Breast epithelium (tissue), 4 donors: ENCODE results near the gene DHH. TPM values are rescaled to one million over a fixed set of nuclear protein-coding genes. Genes with fewer than 3 reads are reported as not detected.
A peak's percentile ranks its signal among the peaks of the same experiment; 100 is the strongest.

Experiments used
- DNase-seq, 2 donors: peaks; one replicate each; pipeline ENCODE4 v3.0.0-alpha.2; 2019; ENCODE audit warnings: low spot score in 2 of 2
- H3K27ac ChIP-seq, 2 donors: fragments of 200-600 bp; sonication (generic) in 1 of 2; one replicate each; pipeline ENCODE4 v1.5.1; 2016 to 2019; ENCODE audit warnings: mild to moderate bottlenecking in 1 of 2
- H3K27me3 ChIP-seq, 2 donors: fragments of 200-600 bp; sonication (generic) in 1 of 2; one replicate each; pipeline versions ENCODE4 v1.5.1 to v1.6.0; 2017 to 2019; ENCODE audit warnings: control low read depth in 1 of 2, mild to moderate bottlenecking in 1 of 2
- H3K36me3 ChIP-seq: fragments of 200-600 bp; one replicate; pipeline ENCODE4 v1.5.1; 2019
- H3K4me1 ChIP-seq, 2 donors: fragments of 200-600 bp; sonication (generic); one replicate each; pipeline ENCODE4 v1.5.1; 2016 to 2019; ENCODE audit warnings: control low read depth in 1 of 2
- H3K4me3 ChIP-seq, 3 donors: fragments of 200-600 bp; sonication (generic); 1 replicate in 2 of 3; 2 replicates in 1 of 3; pipeline ENCODE4 v1.5.1; 2016 to 2019; ENCODE audit warnings: mild to moderate bottlenecking in 3 of 3, moderate library complexity in 2 of 3
- H3K9me3 ChIP-seq, 2 donors: fragments of 200-600 bp; sonication (generic) in 1 of 2; one replicate each; pipeline ENCODE4 v1.5.1; 2016 to 2019; ENCODE audit warnings: control low read depth in 1 of 2
- POLR2A ChIP-seq: fragments of 450-650 bp; IDR thresholded peaks from one replicate; pipeline ENCODE4 v1.6.1; 2016; ENCODE audit warnings: antibody characterized with exemption, mild to moderate bottlenecking, moderate library complexity
- POLR2AphosphoS5 ChIP-seq, 3 donors: sonication (generic); formaldehyde crosslinking; IDR thresholded peaks; one replicate each; pipeline ENCODE4 v1.6.1; 2017; ENCODE audit warnings: antibody characterized with exemption in 3 of 3
- intact Hi-C: fragments of 100-400 bp; cut with DNase I; formaldehyde crosslinking; loops from one replicate; pipeline ENCODE4 v1.15.1; 2023; ENCODE audit warnings: low total_unique reads
- total RNA-seq, 3 donors: library from RNA; depleted of rRNA; stranded (reverse); fragments of >200 nt; gene quantifications; one replicate each; pipeline ENCODE4 v1.1.0, GENCODE V29; 2016
- TF ChIP-seq, protein P1 (sequence below), 3 donors: fragments of 450-650 bp; IDR thresholded peaks; one replicate each; pipeline ENCODE4 v1.5.1; 2016 to 2017; ENCODE audit warnings: antibody characterized with exemption in 3 of 3, mild to moderate bottlenecking in 3 of 3, moderate library complexity in 3 of 3

Gene DHH
- total RNA-seq, 3 donors from 2014 or later: 0.29 to 1.6 (median 1.4) TPM

DNA sequence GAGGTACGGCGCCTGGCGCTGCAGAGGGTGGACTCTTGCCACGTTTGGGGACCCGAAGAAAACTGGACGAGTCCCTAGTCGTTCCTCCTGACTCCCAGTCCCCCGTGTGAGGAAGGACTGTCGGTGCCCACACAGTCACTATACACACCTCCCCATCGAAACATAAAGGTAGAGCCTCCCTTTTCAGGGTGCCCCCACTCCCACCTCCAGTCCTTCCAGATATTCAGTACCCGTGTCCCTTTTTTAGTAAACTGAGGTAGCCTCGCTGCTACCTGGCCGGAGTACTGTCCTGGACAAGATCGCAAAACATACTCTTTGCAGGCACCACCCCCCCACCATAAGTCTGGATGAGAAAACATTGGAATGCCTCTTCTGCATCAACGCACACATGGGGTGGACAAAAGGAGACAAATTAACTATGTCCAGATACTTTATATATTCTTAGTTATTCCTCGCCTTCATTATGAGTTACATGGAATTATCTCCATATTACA is 33.4 kb downstream of the DHH start:
- TF ChIP-seq, protein P1, sequence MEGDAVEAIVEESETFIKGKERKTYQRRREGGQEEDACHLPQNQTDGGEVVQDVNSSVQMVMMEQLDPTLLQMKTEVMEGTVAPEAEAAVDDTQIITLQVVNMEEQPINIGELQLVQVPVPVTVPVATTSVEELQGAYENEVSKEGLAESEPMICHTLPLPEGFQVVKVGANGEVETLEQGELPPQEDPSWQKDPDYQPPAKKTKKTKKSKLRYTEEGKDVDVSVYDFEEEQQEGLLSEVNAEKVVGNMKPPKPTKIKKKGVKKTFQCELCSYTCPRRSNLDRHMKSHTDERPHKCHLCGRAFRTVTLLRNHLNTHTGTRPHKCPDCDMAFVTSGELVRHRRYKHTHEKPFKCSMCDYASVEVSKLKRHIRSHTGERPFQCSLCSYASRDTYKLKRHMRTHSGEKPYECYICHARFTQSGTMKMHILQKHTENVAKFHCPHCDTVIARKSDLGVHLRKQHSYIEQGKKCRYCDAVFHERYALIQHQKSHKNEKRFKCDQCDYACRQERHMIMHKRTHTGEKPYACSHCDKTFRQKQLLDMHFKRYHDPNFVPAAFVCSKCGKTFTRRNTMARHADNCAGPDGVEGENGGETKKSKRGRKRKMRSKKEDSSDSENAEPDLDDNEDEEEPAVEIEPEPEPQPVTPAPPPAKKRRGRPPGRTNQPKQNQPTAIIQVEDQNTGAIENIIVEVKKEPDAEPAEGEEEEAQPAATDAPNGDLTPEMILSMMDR (IDR thresholded peaks at IDR 0.05): no peak
- no peak for TF ChIP-seq POLR2AphosphoS5 (IDR thresholded peaks at IDR 0.05)
- TF ChIP-seq POLR2A: no peak
- no peaks in the 10 kb centered on the region for H3K36me3 ChIP-seq
- H3K27ac ChIP-seq: peak overlapping the region; percentile 88 to 97
- DNase-seq: no peak
- H3K27me3 ChIP-seq: no peaks in the 10 kb centered on the region
- H3K4me1 ChIP-seq: peaks cover 10 to 20% of the 10 kb centered on the region in 2 donors
- intact Hi-C loops: no loop called here
- peak overlapping the region; percentile 92 to 96 (median 94) for H3K4me3 ChIP-seq
- no peaks in the 10 kb centered on the region for H3K9me3 ChIP-seq

DNA sequence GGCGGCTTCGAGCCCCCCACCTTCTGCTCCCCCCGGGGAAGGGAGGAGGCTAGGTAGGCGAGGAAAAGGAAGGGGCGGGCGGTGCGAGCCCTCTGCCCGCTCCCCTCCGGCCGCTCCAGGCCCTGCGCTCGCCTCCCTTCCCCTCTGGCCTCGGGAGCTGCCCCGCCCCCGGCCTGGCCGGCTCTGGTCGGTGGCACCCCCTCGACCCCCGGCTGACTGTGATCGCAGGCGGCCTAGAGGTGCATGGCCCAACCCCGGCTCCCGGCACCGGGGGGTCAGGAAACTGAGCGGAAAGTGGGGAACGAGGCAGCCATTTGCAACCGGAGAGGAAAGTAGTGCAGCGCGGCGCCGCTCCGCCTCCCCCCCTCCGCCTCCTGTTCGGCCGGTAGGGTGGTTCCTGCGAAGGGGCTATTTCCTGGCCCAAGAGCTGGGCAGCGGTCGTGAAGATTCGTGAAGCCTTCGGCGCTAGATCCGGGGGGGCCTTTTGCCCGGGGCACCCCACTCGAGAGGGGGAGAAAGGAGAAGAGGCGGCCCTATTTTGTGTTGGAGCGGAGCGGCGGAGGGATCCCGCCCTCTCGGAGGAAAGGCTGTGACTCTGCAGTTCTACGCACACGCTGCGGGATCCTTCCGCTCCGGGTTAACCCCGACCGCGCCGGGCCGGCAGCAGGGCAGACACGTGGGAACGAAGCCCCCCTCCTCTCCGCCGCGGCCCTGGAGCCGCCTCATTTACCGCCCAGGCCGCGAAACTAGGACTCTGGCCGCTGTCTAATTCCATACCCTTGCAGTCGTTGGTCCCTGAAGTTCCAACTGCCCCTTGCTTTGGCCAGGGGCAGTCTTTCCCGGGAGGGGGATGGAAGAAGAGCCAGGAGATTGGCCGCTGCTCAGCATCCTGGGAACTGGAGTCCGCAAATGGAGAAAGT is 34.1 kb downstream of the DHH start, which contains the start of gene KMT2D:
Gene KMT2D, minus strand, starts transcription at position 558 of the 920 bp plus-strand sequence. CDS start 5,470 bp downstream, outside the sequence.
- no peaks in the 10 kb centered on the region for H3K9me3 ChIP-seq
- peaks cover 10 to 27% of the 10 kb centered on the region in 2 donors for H3K4me1 ChIP-seq
- TF ChIP-seq POLR2A: peak; percentile 11
- TF ChIP-seq POLR2AphosphoS5 (IDR thresholded peaks at IDR 0.05): peak; percentile 87 to 92 (median 90)
- TF ChIP-seq, protein P1 (IDR thresholded peaks at IDR 0.05): peak; percentile 22 to 89 (median 72)
- intact Hi-C loops: no loop called here
- peak within 1 kb of the TSS; percentile 88 to 97 for H3K27ac ChIP-seq
- peak within 1 kb of the TSS; percentile 92 to 96 (median 94) for H3K4me3 ChIP-seq
- no peaks in the 10 kb centered on the region for H3K36me3 ChIP-seq
- DNase-seq: peak; percentile 75 to 86
- no peaks in the 10 kb centered on the region for H3K27me3 ChIP-seq

DNA sequence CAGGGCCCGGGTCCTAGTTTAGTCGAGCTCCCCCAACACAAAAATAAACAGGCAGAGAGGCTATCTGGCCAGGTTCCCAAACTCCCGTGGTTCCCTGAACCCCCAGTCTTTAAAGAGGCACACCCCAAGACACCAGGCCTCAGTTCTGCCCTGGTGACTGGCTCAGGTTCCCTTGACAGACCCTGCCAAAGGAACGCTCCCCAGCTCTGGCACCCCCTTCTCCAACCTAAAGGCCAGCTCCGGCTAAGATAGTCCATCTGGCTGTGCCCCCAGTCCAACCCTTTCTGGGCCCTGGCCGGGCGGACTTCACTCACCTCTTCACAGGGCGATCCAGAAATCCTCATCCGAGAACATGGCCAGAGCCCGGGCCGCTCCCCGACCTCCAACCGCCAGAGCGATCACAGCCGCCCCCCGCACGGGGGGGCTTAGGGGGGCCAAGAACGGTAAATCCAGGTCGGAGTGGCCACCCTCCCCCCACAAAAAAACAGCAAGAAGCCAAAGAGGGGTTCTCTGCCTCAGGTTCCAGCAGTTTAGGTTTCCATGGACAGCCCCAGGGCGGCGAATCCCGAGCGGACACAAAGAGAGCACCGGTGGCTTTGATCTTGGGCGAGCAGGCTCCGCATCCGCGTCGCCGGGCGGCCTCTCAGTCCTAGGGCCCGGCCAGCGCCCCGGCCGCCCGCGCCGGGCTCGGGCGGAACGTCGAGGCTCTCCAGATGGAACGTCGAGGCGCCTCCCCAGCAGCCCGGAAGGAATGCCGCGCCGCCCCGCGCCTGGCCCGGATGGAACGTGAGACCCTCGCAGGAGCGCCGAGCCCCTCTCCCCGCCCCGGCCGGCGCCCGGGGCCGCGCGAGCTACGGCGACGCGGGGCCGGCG is 35.1 kb downstream of the DHH start:
- intact Hi-C loops: no loop called here
- TF ChIP-seq, protein P1 (IDR thresholded peaks at IDR 0.05): no peak
- TF ChIP-seq POLR2A: no peak
- no peak for TF ChIP-seq POLR2AphosphoS5 (IDR thresholded peaks at IDR 0.05)
- DNase-seq: no peak
- peak overlapping the region; percentile 88 to 97 for H3K27ac ChIP-seq
- peaks cover 10 to 32% of the 10 kb centered on the region in 2 donors for H3K4me1 ChIP-seq
- H3K9me3 ChIP-seq: no peaks in the 10 kb centered on the region
- H3K4me3 ChIP-seq: peak overlapping the region; percentile 92 to 96 (median 94)
- H3K36me3 ChIP-seq: no peaks in the 10 kb centered on the region
- H3K27me3 ChIP-seq: no peaks in the 10 kb centered on the region

DNA sequence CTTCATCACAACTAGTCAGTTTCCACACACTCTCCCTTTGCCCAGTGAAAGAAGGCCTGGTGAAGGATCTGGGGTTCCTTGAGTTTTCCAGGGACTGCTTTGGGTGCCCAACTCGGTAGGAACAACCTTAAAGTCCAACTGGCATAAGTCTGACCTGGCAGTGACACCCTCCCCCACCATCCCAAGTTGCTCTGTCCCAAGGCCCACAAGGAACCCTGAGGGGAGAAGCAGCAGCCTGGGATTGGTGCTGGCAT is 35.6 kb downstream of the DHH start:
- Histone ChIP-seq H3K27ac (peak overlapping the region; percentile 88 to 97), H3K9me3 (no peaks in the 10 kb centered on the region), H3K36me3 (no peaks in the 10 kb centered on the region), H3K4me1 (peaks cover 10 to 32% of the 10 kb centered on the region in 2 donors), H3K27me3 (no peaks in the 10 kb centered on the region), H3K4me3 (peak overlapping the region; percentile 92 to 96 (median 94))
- TF ChIP-seq, protein P1 (IDR thresholded peaks at IDR 0.05): no peak
- TF ChIP-seq POLR2A (no peak), POLR2AphosphoS5 (IDR thresholded peaks at IDR 0.05) (no peak)
- intact Hi-C loops: no loop called here
- no peak for DNase-seq
